Neutrophil (primary cell): ENCODE results near the gene THRB.
"Not testable (repeated sequence)": the region's sequence is repeated elsewhere in the genome, so short reads cannot be mapped to it uniquely, and the experiment has no call there.

Experiments
- H3K27ac ChIP-seq: fragments of 200-600 bp; sonication (generic); 2 replicates; pipeline ENCODE4 v1.5.1; 2016; ENCODE audit warnings: mild to moderate bottlenecking, moderate library complexity
- H3K27me3 ChIP-seq: fragments of 200-600 bp; sonication (generic); 2 replicates; pipeline ENCODE4 v1.6.0; 2016; ENCODE audit warnings: mild to moderate bottlenecking
- H3K36me3 ChIP-seq: fragments of 200-600 bp; sonication (generic); 2 replicates; pipeline ENCODE4 v1.5.1; 2017
- H3K4me1 ChIP-seq, 2 experiments: fragments of 200-600 bp in 1 of 2; sonication (generic) in 1 of 2; 1 replicate in 1 of 2; 2 replicates in 1 of 2; pipeline versions ENCODE4 v1.5.1 to v1.6.1; 2013 to 2016; ENCODE audit warnings: low read depth in 1 of 2, low read length in 1 of 2, mild to moderate bottlenecking in 1 of 2, moderate library complexity in 1 of 2; ENCODE audit not compliant: control insufficient read depth in 1 of 2, insufficient read depth in 1 of 2
- H3K4me3 ChIP-seq, 2 experiments: fragments of 200-600 bp in 1 of 2; sonication (generic) in 1 of 2; 1 replicate in 1 of 2; 2 replicates in 1 of 2; pipeline ENCODE4 v1.5.1; 2013 to 2016; ENCODE audit warnings: low read depth in 1 of 2, low read length in 1 of 2, mild to moderate bottlenecking in 1 of 2, moderate library complexity in 1 of 2
- H3K9me3 ChIP-seq: fragments of 200-600 bp; sonication (generic); 2 replicates; pipeline ENCODE4 v1.5.1; 2016
- TF ChIP-seq, protein P1 (sequence below): fragments of 200-600 bp; sonication (generic); IDR thresholded peaks from 2 replicates; pipeline ENCODE4 v1.5.1; 2016; ENCODE audit warnings: antibody characterized with exemption

The THRB gene

DNA sequence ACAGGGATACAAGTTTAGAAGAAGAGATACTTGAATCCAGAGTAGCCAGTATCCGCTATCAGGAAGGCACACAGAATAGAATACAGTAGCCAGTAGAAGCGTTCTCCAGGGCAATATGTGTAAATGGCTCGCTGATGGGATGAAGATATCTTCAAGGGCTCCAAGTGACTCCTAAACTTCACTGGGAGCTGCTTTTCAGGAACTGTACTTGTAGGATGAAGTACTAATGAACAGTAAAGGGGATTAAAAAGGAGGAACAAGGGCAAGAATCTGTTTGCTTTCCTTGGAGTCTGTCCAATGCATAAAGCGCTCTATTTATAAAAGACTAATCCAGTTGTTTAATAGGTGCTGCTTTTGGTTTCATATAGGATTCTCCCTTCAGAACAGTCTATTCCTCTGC, 78.4 kb downstream of the THRB start:
- H3K36me3 ChIP-seq: no peaks in the 10 kb centered on the region
- TF ChIP-seq, protein P1, sequence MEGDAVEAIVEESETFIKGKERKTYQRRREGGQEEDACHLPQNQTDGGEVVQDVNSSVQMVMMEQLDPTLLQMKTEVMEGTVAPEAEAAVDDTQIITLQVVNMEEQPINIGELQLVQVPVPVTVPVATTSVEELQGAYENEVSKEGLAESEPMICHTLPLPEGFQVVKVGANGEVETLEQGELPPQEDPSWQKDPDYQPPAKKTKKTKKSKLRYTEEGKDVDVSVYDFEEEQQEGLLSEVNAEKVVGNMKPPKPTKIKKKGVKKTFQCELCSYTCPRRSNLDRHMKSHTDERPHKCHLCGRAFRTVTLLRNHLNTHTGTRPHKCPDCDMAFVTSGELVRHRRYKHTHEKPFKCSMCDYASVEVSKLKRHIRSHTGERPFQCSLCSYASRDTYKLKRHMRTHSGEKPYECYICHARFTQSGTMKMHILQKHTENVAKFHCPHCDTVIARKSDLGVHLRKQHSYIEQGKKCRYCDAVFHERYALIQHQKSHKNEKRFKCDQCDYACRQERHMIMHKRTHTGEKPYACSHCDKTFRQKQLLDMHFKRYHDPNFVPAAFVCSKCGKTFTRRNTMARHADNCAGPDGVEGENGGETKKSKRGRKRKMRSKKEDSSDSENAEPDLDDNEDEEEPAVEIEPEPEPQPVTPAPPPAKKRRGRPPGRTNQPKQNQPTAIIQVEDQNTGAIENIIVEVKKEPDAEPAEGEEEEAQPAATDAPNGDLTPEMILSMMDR: no peak
- no peak overlapping the region for H3K27ac ChIP-seq
- H3K9me3 ChIP-seq: no peaks in the 10 kb centered on the region
- H3K27me3 ChIP-seq: no peaks in the 10 kb centered on the region
- no peak overlapping the region for H3K4me3 ChIP-seq
- H3K4me1 ChIP-seq: no peaks in the 10 kb centered on the region

DNA sequence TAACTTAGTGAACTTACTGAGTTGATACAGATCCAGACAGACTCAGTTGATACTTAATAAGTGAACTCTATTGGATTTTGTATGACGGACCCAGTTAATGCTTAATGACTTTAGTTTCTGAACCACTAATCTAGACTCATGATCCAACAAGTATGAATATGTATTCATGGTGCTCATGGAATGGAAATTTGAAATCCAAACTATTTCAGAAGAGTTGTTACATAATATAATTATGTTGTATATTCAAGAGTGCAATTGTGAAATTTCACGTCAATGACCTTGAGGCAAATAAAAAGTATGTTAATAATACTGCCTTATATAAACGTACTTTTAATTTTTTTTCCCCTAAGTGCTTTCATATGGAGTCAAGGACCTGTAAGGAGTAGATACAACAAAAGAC, 78.8 kb downstream of the THRB start:
- TF ChIP-seq, protein P1: no peak
- H3K4me3 ChIP-seq: no peak overlapping the region
- H3K27ac ChIP-seq: no peak overlapping the region
- H3K27me3 ChIP-seq: no peaks in the 10 kb centered on the region
- no peaks in the 10 kb centered on the region for H3K4me1 ChIP-seq
- no peaks in the 10 kb centered on the region for H3K36me3 ChIP-seq
- no peaks in the 10 kb centered on the region for H3K9me3 ChIP-seq

DNA sequence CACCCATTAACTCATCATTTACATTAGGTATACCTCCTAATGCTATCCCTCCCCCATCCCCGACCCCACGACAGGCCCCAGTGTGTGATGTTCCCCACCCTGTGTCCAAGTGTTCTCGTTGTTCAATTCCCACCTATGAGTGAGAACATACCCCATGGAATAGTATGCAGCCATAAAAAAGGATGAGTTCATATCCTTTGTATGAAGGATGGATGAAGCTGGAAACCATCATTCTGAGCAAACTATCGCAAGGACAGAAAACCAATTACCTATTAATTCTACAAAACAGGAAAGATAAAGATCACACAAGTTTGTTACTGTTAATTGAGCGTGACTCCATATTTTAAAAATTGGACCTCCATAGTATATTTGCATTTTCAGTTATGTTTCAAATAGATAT, 81.0 kb downstream of the THRB start:
- H3K36me3 ChIP-seq: not testable (repeated sequence)

DNA sequence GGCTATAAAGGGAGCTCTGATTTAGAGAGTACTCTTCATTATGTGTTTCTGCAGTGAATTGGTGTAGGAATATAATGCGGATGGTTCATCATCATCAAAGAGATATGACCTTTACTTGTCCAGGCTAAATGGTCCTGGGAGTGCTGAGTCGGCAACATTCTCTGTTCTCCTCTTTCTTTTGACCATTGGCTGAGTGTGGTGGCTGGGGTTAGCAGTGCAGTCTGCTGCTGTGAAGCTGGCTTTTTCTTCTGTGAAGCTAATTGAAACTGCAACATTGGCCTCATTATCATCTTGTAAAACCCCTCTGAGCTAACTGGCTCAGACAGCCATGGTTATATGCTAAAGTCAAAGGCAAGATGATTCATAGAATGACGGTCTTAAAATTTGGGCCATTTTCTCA, 83.8 kb downstream of the THRB start:
- Histone ChIP-seq H3K4me1 (no peaks in the 10 kb centered on the region), H3K9me3 (no peaks in the 10 kb centered on the region)
- TF ChIP-seq, protein P1: no peak

More for the DNA sequence above, 81.0 kb downstream of the THRB start:
- H3K27ac ChIP-seq, H3K4me3 ChIP-seq, H3K9me3 ChIP-seq, H3K4me1 ChIP-seq, H3K27me3 ChIP-seq: not testable (repeated sequence)

DNA sequence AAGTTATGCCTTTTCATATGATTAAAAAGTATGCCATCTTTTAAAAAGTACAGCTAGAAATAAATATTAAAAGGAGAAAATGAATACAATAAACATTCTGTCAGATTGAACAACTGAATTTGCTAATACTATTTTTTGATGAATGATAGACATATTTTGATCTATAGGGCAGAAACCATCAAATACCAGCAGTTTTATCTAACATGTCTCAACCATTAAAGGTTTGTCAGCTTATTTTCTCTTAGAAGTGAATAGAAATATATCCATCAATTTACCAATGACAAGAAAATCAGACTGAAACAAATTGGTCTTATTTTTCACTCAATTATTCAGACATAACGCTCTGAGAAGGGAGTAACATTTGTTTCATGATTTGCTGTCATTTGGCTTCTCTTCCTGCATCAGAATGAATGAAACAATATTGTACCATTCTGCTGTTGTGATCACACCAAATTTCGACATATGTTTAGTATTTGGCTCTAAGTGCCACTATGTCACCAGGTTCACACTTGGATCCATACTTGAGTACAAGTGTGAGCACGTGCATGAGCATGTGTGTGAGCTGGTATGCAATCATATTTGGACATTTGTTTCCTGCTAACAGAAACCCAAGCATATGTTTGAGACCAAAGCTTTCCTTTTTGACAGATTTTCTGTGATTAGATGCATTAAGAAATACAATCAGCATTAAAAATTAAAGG, 86.5 kb downstream of the THRB start:
- no peaks in the 10 kb centered on the region for H3K27me3 ChIP-seq
- H3K4me1 ChIP-seq: no peaks in the 10 kb centered on the region
- no peak overlapping the region for H3K4me3 ChIP-seq
- no peaks in the 10 kb centered on the region for H3K36me3 ChIP-seq
- H3K27ac ChIP-seq: no peak overlapping the region
- TF ChIP-seq, protein P1: no peak
- no peaks in the 10 kb centered on the region for H3K9me3 ChIP-seq

More for the DNA sequence above, 83.8 kb downstream of the THRB start:
- H3K27me3 ChIP-seq: no peaks in the 10 kb centered on the region
- no peak overlapping the region for H3K4me3 ChIP-seq
- H3K36me3 ChIP-seq: no peaks in the 10 kb centered on the region
- no peak overlapping the region for H3K27ac ChIP-seq

DNA sequence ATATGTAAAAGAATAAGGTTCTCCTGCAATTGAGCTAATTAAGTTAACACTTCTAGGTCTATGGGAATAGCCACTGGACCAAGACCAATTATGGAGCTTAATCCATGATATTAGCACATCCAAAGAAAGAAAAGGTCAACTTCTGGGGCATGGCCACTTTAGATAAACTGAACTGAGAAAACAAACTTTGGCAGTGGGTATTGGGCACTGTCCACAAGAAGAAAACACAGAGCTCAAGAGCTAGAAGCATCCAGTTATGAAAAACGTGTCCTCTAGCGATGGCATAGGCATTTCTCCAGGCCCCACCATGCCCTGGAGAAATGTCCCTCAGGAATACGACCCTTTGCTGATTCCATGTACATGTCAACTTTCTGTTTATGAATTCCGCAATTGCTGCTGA, 87.8 kb downstream of the THRB start:
- Histone ChIP-seq H3K4me1 (no peaks in the 10 kb centered on the region), H3K9me3 (no peaks in the 10 kb centered on the region), H3K27ac (no peak overlapping the region), H3K27me3 (no peaks in the 10 kb centered on the region), H3K36me3 (no peaks in the 10 kb centered on the region), H3K4me3 (no peak overlapping the region)
- TF ChIP-seq, protein P1: no peak
